Right lobe of liver (tissue), 4 donors: ENCODE results near the gene ELOVL6.

Source experiments
- POLR2A ChIP-seq: fragments of 450-650 bp; IDR thresholded peaks from one replicate; pipeline ENCODE4 v1.6.1; 2017; ENCODE audit warnings: antibody characterized with exemption, mild to moderate bottlenecking
- TF ChIP-seq, protein P1 (sequence below), 4 donors: fragments of 200-600 bp in 3 of 4; fragments of 450-650 bp in 1 of 4; IDR thresholded peaks; one replicate each; pipeline versions ENCODE4 v1.5.1 to v1.8.0; 2016 to 2022; ENCODE audit warnings: antibody characterized with exemption in 4 of 4, mild to moderate bottlenecking in 2 of 4
- donor health status: DM: no; HTN: no; CAD: no.
- donor health status: DM: no; HTN: no; CAD: no.
- donor health status: DM: no; HTN: yes; CAD: no.

DNA sequence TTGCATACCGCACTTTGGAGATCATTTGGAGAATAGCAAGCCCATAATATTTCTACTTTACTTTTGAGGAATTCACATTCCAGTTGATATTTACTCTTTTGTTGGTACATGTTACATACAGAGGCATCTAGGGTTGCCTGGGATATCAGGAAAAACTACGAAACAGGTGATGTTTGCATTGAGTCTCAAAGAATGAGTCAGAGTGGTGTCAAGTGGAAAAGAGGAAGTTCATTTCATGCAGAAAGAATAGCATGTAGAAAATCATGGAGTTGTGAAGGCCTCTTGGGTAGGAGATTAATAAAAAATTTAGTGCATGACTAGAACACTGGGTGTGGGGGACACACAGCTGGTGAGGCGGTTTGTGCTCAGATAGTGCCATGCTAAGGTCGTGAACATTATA, 33.5 kb upstream of the ELOVL6 start:
- TF ChIP-seq, protein P1, sequence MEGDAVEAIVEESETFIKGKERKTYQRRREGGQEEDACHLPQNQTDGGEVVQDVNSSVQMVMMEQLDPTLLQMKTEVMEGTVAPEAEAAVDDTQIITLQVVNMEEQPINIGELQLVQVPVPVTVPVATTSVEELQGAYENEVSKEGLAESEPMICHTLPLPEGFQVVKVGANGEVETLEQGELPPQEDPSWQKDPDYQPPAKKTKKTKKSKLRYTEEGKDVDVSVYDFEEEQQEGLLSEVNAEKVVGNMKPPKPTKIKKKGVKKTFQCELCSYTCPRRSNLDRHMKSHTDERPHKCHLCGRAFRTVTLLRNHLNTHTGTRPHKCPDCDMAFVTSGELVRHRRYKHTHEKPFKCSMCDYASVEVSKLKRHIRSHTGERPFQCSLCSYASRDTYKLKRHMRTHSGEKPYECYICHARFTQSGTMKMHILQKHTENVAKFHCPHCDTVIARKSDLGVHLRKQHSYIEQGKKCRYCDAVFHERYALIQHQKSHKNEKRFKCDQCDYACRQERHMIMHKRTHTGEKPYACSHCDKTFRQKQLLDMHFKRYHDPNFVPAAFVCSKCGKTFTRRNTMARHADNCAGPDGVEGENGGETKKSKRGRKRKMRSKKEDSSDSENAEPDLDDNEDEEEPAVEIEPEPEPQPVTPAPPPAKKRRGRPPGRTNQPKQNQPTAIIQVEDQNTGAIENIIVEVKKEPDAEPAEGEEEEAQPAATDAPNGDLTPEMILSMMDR (IDR thresholded peaks at IDR 0.05), result no peak
- TF ChIP-seq POLR2A, result no peak
